Limb (tissue), 2 donors: ENCODE results near the gene BSX.

Experiments
- DNase-seq, 2 donors: peaks; one replicate each; pipeline ENCODE4 v3.0.0-alpha.2; 2016; ENCODE audit errors: extremely low spot score in 2 of 2

Gene BSX

DNA sequence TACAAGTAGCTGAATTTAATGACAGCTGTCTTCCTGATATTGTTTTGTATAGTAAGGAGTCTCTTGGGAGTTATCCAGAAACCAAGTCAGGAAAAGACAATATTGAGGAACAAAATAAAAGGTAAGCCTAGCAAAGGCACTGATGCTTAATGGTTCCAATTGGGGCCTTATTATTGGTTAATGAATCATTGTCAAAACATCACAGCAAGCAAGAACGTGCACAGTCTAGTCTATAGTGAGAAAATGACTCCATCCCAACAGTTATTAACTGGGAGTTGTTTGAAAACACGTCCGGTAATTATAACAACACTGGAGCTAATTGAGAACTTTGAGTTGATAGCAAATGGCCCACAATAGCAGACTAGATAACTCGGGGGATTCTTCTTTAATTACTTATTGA is 17.7 kb downstream of the BSX start:
- no peak for DNase-seq

DNA sequence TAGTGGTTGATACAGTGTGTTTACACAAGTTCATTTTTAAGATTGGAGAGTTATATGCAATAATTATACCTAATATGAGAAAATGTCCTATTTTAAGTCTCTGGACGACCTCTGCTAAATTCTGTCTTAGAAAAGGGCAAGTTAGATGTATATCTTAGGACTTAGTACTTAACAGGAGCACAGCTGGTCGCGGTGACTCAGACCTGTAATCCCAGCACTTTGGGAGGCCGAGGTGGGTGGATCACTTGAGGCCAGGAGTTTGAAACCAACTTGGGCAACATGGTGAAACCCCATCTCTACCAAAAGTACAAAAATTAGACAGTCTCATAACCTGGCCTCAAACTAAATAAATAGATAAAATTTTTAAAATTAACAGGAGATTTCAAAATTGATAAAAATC is 27.2 kb downstream of the BSX start:
- no peak for DNase-seq

DNA sequence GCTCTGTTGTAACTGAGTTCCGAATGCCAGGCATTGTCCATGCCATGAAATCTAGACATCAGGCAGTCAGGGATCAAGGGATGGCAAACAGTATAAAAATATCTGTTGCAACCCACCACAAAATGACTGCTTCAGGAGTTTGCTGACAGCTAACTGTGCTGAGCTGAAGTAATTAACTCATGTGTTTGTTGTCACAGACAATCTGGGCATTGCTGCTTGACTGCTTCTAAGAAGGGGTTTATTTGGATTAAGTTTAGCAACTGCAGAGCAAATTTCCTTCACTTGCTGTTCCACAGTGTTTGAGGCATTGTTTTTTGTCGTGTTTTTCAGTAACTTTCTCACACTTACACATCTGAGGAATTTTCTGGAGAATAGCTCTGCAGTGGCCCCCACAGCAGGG is 30.4 kb downstream of the BSX start:
- no peak for DNase-seq

- no peak for DNase-seq
Observed at GRCh38 chr11:122938557-122938956, 43.1 kb downstream of the BSX start.

- DNase-seq, result no peak
Observed at GRCh38 chr11:122937983-122938382, 43.7 kb downstream of the BSX start.

DNA sequence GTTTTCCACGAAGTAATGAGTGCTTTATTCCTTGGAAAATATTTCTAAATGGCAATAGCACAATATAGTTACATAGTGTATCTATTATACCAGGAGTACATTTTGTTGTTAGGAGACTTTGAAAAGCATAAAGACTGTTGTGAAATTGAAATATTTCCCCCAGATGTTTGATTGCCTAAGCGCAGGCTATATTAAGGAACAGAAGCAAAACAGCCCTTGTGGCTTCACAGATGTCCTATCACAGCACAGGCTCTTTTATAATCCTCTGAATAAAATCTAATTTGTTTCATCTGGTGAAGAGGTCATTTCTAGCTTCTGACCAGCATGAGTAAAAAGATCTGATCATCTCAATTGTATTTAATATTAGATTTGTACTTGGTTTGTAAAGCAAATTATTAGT is 48.2 kb downstream of the BSX start:
- DNase-seq, result peak in 1 of 2 donors; percentile 10

GRCh38 chr11:122931510-122931909 is 50.1 kb downstream of the BSX start:
- no peak for DNase-seq
